GM12878 (cell line): Measurements from ENCODE around the gene OR5A1. TPM values are rescaled to one million over a fixed set of nuclear protein-coding genes. Genes with fewer than 3 reads are reported as not detected.

Experiments
- ATAC-seq: fragments of 200-7000 bp; cut with Tn5 transposase; 3 replicates; pipeline ENCODE4 v1.9.1; 2020; ENCODE audit warnings: mild to moderate bottlenecking, moderate library complexity
- BruUV-seq: library from RNA; stranded (reverse); fragments of 400-500 nt; replicated peaks from 2 replicates; lab custom pipeline; 2021; lab: Mats Ljungman, UMichigan
- CTCF ChIA-PET: fragments of 300-600 bp; sonication (Branson Sonifier 250); formaldehyde crosslinking; extraction: SDS; loops from one replicate; lab custom pipeline; 2021; ENCODE audit warnings: inconsistent platforms; lab: Yijun Ruan, JAX
- POLR2A ChIA-PET: fragments of 350-600 bp; formaldehyde crosslinking; extraction: SDS; loops from one replicate; lab custom pipeline; 2021; ENCODE audit warnings: inconsistent platforms; lab: Charles Lee
- RAD21 ChIA-PET: fragments of 300-600 bp; sonication (Branson Sonifier 250); formaldehyde crosslinking; loops from one replicate; lab custom pipeline; 2023; ENCODE audit warnings: antibody characterized with exemption; ENCODE audit not compliant: unreplicated experiment; lab: Charles Lee
- SMC1A ChIA-PET: fragments of 300-600 bp; sonication (Branson Sonifier 250); formaldehyde crosslinking; loops from one replicate; lab custom pipeline; 2023; ENCODE audit not compliant: unreplicated experiment, uncharacterized antibody; lab: Charles Lee
- DNase-seq: peaks from one replicate; pipeline ENCODE4 v3.0.0-alpha.2; 2011; ENCODE audit warnings: low read depth, low spot score
- FAIRE-seq: peaks from 3 replicates; lab custom pipeline; 2011; peaks lifted over from hg19 to GRCh38; lab: Jason Lieb, UNC
- H2AFZ ChIP-seq: 2 replicates; pipeline ENCODE4 v1.6.0; 2011; ENCODE audit warnings: low read depth, low read length, control low read depth; ENCODE audit not compliant: control insufficient read depth
- H3K27ac ChIP-seq: 2 replicates; pipeline ENCODE4 v1.5.1; 2011; ENCODE audit warnings: control low read depth; ENCODE audit not compliant: control insufficient read depth, insufficient read depth
- H3K27me3 ChIP-seq, 2 experiments: replicated peaks in 1 of 2; 2 replicates each; pipeline versions ENCODE4 v1.6.0 to v1.6.1; 2011; ENCODE audit warnings: low read length in 1 of 2; ENCODE audit not compliant: control insufficient read depth in 2 of 2, insufficient read depth in 2 of 2
- H3K36me3 ChIP-seq, 2 experiments: 2 replicates each; pipeline ENCODE4 v1.5.1; 2011; ENCODE audit warnings: low read length in 1 of 2; ENCODE audit not compliant: control insufficient read depth in 2 of 2, insufficient read depth in 2 of 2
- H3K4me1 ChIP-seq: 2 replicates; pipeline ENCODE4 v1.6.1; 2011; ENCODE audit warnings: mild to moderate bottlenecking, low read length, moderate library complexity, mixed read lengths; ENCODE audit not compliant: control insufficient read depth, insufficient read depth
- H3K4me2 ChIP-seq: 2 replicates; pipeline ENCODE4 v1.6.0; 2011; ENCODE audit warnings: control low read depth; ENCODE audit not compliant: control insufficient read depth, insufficient read depth
- H3K4me3 ChIP-seq: fragments of 200-600 bp; sonication (generic); 2 replicates; pipeline ENCODE4 v1.5.1; 2016
- H3K79me2 ChIP-seq: 2 replicates; pipeline ENCODE4 v1.6.0; 2011; ENCODE audit warnings: low read length; ENCODE audit not compliant: control insufficient read depth, insufficient read depth
- H3K9ac ChIP-seq: 2 replicates; pipeline ENCODE4 v1.8.0; 2011; ENCODE audit warnings: low read length, control low read depth, mixed read lengths; ENCODE audit not compliant: control insufficient read depth, insufficient read depth
- H3K9me3 ChIP-seq: replicated peaks from 3 replicates; pipeline ENCODE4 v1.5.1; 2011; ENCODE audit warnings: mild to moderate bottlenecking, low read length; ENCODE audit not compliant: control insufficient read depth, insufficient read depth
- H4K20me1 ChIP-seq: 2 replicates; pipeline ENCODE4 v1.6.0; 2011; ENCODE audit not compliant: control insufficient read depth, insufficient read depth
- CUX1 ChIP-seq: IDR thresholded peaks from 2 replicates; pipeline ENCODE4 v1.6.1; 2012; ENCODE audit warnings: improper control_type of control experiment, low read depth, low read length; ENCODE audit not compliant: insufficient replicate concordance
- POLR2AphosphoS5 ChIP-seq: IDR thresholded peaks from 2 replicates; pipeline ENCODE4 v1.6.1; 2011; ENCODE audit warnings: mild to moderate bottlenecking, low read length, inconsistent platforms
- RAD21 ChIP-seq: IDR thresholded peaks from 2 replicates; pipeline ENCODE4 v1.6.1; 2011; ENCODE audit warnings: mild to moderate bottlenecking, low read depth, low read length, moderate library complexity; ENCODE audit not compliant: insufficient read depth
- SMARCA5 ChIP-seq: fragments of 450-650 bp; IDR thresholded peaks from 2 replicates; pipeline ENCODE4 v1.6.1; 2017; ENCODE audit warnings: mild to moderate bottlenecking
- USF2 ChIP-seq: IDR thresholded peaks from 2 replicates; pipeline ENCODE4 v1.6.1; 2011; ENCODE audit warnings: low read depth, low read length, improper control_type of control experiment, borderline replicate concordance
- WGBS: methylation state at CpG from one replicate; pipeline ENCODE4 v1.1.6; 2016; ENCODE audit warnings: low lambda C conversion rate; ENCODE audit not compliant: insufficient replicate concordance, insufficient coverage; ENCODE audit errors: missing lambda C conversion rate; 5-methylcytosine and 5-hydroxymethylcytosine counted together
- in situ Hi-C: fragments of 300-500 bp; cut with MboI; formaldehyde crosslinking; loops from 9 replicates; pipeline ENCODE4 v1.14.3; 2018; ENCODE audit warnings: mixed read lengths
- intact Hi-C: fragments of 100-400 bp; cut with micrococcal nuclease; formaldehyde crosslinking; loops from one replicate; pipeline ENCODE4 v1.14.2; 2022; ENCODE audit not compliant: unreplicated experiment
- polyA plus RNA-seq, 11 experiments: library from polyadenylated mRNA; depleted of rRNA in 4 of 11; unstranded in 6 of 11; stranded (reverse) in 5 of 11; fragments of >200 nt; fragmentation: Nextera tagmentation in 4 of 11; fragmentation: Illumina TruSeq in 1 of 11; extraction: Ambion mirVana in 4 of 11; extraction: Trizol in 1 of 11; gene quantifications; 1 replicate in 1 of 11; 2 replicates in 10 of 11; pipeline versions ENCODE4 v1.2.1 to v1.2.3, GENCODE V29; 2011 to 2016; ENCODE audit warnings: inconsistent platforms in 2 of 11, missing spikeins in 2 of 11, low read depth in 1 of 11
- total RNA-seq, 4 experiments: library from RNA; depleted of rRNA in 3 of 4; stranded (reverse); fragments of >200 nt in 3 of 4; fragmentation: Illumina TruSeq in 1 of 4; extraction: Trizol in 1 of 4; gene quantifications; 2 replicates each; pipeline versions ENCODE4 v1.2.1 to v1.2.3, GENCODE V29; 2013 to 2021

OR5A1 gene
- total and polyA plus RNA-seq, 10 of the 15 experiments (the other 5 are each of a cell fraction or from before 2014, with no cell fraction given) = not detected

- intact Hi-C loops (no loop called here), in situ Hi-C loops (no loop called here)
- no peak for TF ChIP-seq POLR2AphosphoS5
- no peak for TF ChIP-seq SMARCA5
- TF ChIP-seq CUX1 = no peak
- no peak for TF ChIP-seq RAD21
- TF ChIP-seq USF2 = no peak
- H3K27ac ChIP-seq = no peak overlapping the region
- FAIRE-seq (no peak), ATAC-seq (no peak), DNase-seq (no peak)
- H3K9me3 ChIP-seq = no peaks in the 10 kb centered on the region
- H3K27me3 ChIP-seq = no peaks in the 10 kb centered on the region
- no peak overlapping the region for H2AFZ ChIP-seq
- ChIA-PET CTCF (no interaction called here), RAD21 (no interaction called here), SMC1A (no interaction called here), POLR2A (no interaction called here)
- H4K20me1 ChIP-seq = no peaks in the 10 kb centered on the region
- no peak overlapping the region for H3K4me3 ChIP-seq
- no peaks in the 10 kb centered on the region for H3K79me2 ChIP-seq
- H3K36me3 ChIP-seq = no peaks in the 10 kb centered on the region
- no peaks in the 10 kb centered on the region; the same call in 1 of the 2 replicates for H3K4me1 ChIP-seq
- WGBS = 3% methylated on average over 3 of the region's 3 CpGs
- BruUV-seq = no TSS peak
- H3K4me2 ChIP-seq = no peak overlapping the region
- no peak overlapping the region for H3K9ac ChIP-seq
These were observed 44.1 kb downstream of the OR5A1 start for GRCh38 chr11:59480359-59480758.

Other genes starting within 250 kb of the OR5A1 start
Only the 7 nearest of the 9 such genes appear.
- not detected in 2 replicates for gene OR5AN1, start 77.6 kb upstream of the OR5A1 start, total RNA-seq (2014; rRNA removed)
- gene OR5AN1, start 77.6 kb upstream of the OR5A1 start, total RNA-seq (2014; rRNA removed; fragmentation: Illumina TruSeq; extraction: Trizol) = not detected in 2 replicates
- not detected in 2 replicates for gene OR5AN1, start 77.6 kb upstream of the OR5A1 start, total RNA-seq (2021)
- gene OR5AN1, start 77.6 kb upstream of the OR5A1 start, polyA plus RNA-seq (2011; rRNA removed) = not detected in 2 replicates
- gene OR5AN1, start 77.6 kb upstream of the OR5A1 start, polyA plus RNA-seq (2014; fragmentation: Illumina TruSeq; extraction: Trizol) = not detected in 2 replicates
- gene OR5AN1, start 77.6 kb upstream of the OR5A1 start, polyA plus RNA-seq (2014; fragmentation: Nextera tagmentation; extraction: Ambion mirVana) = not detected
- gene OR5AN1, start 77.6 kb upstream of the OR5A1 start, polyA plus RNA-seq (2014; rRNA removed) = not detected in 2 replicates
- not detected for gene OR5AN1, start 77.6 kb upstream of the OR5A1 start, polyA plus RNA-seq (2016; fragmentation: Nextera tagmentation; extraction: Ambion mirVana)
- gene OR5A2, start 10.1 kb upstream of the OR5A1 start, total RNA-seq (2014; rRNA removed) = not detected in 2 replicates
- not detected in 2 replicates for gene OR5A2, start 10.1 kb upstream of the OR5A1 start, total RNA-seq (2014; rRNA removed; fragmentation: Illumina TruSeq; extraction: Trizol)
- gene OR5A2, start 10.1 kb upstream of the OR5A1 start, total RNA-seq (2021) = not detected in 2 replicates
- gene OR5A2, start 10.1 kb upstream of the OR5A1 start, polyA plus RNA-seq (2011; rRNA removed) = not detected in 2 replicates
- not detected in 2 replicates for gene OR5A2, start 10.1 kb upstream of the OR5A1 start, polyA plus RNA-seq (2014; fragmentation: Illumina TruSeq; extraction: Trizol)
- gene OR5A2, start 10.1 kb upstream of the OR5A1 start, polyA plus RNA-seq (2014; fragmentation: Nextera tagmentation; extraction: Ambion mirVana) = not detected
- not detected in 2 replicates for gene OR5A2, start 10.1 kb upstream of the OR5A1 start, polyA plus RNA-seq (2014; rRNA removed)
- not detected for gene OR5A2, start 10.1 kb upstream of the OR5A1 start, polyA plus RNA-seq (2016; fragmentation: Nextera tagmentation; extraction: Ambion mirVana)
- gene OR4D6, start 20.5 kb downstream of the OR5A1 start, total RNA-seq (2014; rRNA removed) = not detected in 2 replicates
- not detected in 2 replicates for gene OR4D6, start 20.5 kb downstream of the OR5A1 start, total RNA-seq (2014; rRNA removed; fragmentation: Illumina TruSeq; extraction: Trizol)
- not detected in 2 replicates for gene OR4D6, start 20.5 kb downstream of the OR5A1 start, total RNA-seq (2021)
- gene OR4D6, start 20.5 kb downstream of the OR5A1 start, polyA plus RNA-seq (2011; rRNA removed) = not detected in 2 replicates
- not detected in 2 replicates for gene OR4D6, start 20.5 kb downstream of the OR5A1 start, polyA plus RNA-seq (2014; fragmentation: Illumina TruSeq; extraction: Trizol)
- not detected for gene OR4D6, start 20.5 kb downstream of the OR5A1 start, polyA plus RNA-seq (2014; fragmentation: Nextera tagmentation; extraction: Ambion mirVana)
- gene OR4D6, start 20.5 kb downstream of the OR5A1 start, polyA plus RNA-seq (2014; rRNA removed) = not detected in 2 replicates
- not detected for gene OR4D6, start 20.5 kb downstream of the OR5A1 start, polyA plus RNA-seq (2016; fragmentation: Nextera tagmentation; extraction: Ambion mirVana)
- gene OR4D10, start 36.8 kb downstream of the OR5A1 start, total RNA-seq (2014; rRNA removed) = not detected in 2 replicates
- not detected in 2 replicates for gene OR4D10, start 36.8 kb downstream of the OR5A1 start, total RNA-seq (2014; rRNA removed; fragmentation: Illumina TruSeq; extraction: Trizol)
- not detected in 2 replicates for gene OR4D10, start 36.8 kb downstream of the OR5A1 start, total RNA-seq (2021)
- gene OR4D10, start 36.8 kb downstream of the OR5A1 start, polyA plus RNA-seq (2011; rRNA removed) = not detected in 2 replicates
- not detected in 2 replicates for gene OR4D10, start 36.8 kb downstream of the OR5A1 start, polyA plus RNA-seq (2014; fragmentation: Illumina TruSeq; extraction: Trizol)
- not detected for gene OR4D10, start 36.8 kb downstream of the OR5A1 start, polyA plus RNA-seq (2014; fragmentation: Nextera tagmentation; extraction: Ambion mirVana)
- gene OR4D10, start 36.8 kb downstream of the OR5A1 start, polyA plus RNA-seq (2014; rRNA removed) = not detected in 2 replicates
- not detected for gene OR4D10, start 36.8 kb downstream of the OR5A1 start, polyA plus RNA-seq (2016; fragmentation: Nextera tagmentation; extraction: Ambion mirVana)
- gene OR4D11, start 67.1 kb downstream of the OR5A1 start, total RNA-seq (2014; rRNA removed) = not detected in 2 replicates
- gene OR4D11, start 67.1 kb downstream of the OR5A1 start, total RNA-seq (2014; rRNA removed; fragmentation: Illumina TruSeq; extraction: Trizol) = not detected in 2 replicates
- gene OR4D11, start 67.1 kb downstream of the OR5A1 start, total RNA-seq (2021) = not detected in 2 replicates
- gene OR4D11, start 67.1 kb downstream of the OR5A1 start, polyA plus RNA-seq (2011; rRNA removed) = not detected in 2 replicates
- gene OR4D11, start 67.1 kb downstream of the OR5A1 start, polyA plus RNA-seq (2014; fragmentation: Illumina TruSeq; extraction: Trizol) = not detected in 2 replicates
- not detected for gene OR4D11, start 67.1 kb downstream of the OR5A1 start, polyA plus RNA-seq (2014; fragmentation: Nextera tagmentation; extraction: Ambion mirVana)
- not detected in 2 replicates for gene OR4D11, start 67.1 kb downstream of the OR5A1 start, polyA plus RNA-seq (2014; rRNA removed)
- gene OR4D11, start 67.1 kb downstream of the OR5A1 start, polyA plus RNA-seq (2016; fragmentation: Nextera tagmentation; extraction: Ambion mirVana) = not detected
- not detected in 2 replicates for gene OR4D9, start 75.1 kb downstream of the OR5A1 start, total RNA-seq (2014; rRNA removed)
- gene OR4D9, start 75.1 kb downstream of the OR5A1 start, total RNA-seq (2014; rRNA removed; fragmentation: Illumina TruSeq; extraction: Trizol) = not detected in 2 replicates
- not detected in 2 replicates for gene OR4D9, start 75.1 kb downstream of the OR5A1 start, total RNA-seq (2021)
- gene OR4D9, start 75.1 kb downstream of the OR5A1 start, polyA plus RNA-seq (2011; rRNA removed) = not detected in 2 replicates
- gene OR4D9, start 75.1 kb downstream of the OR5A1 start, polyA plus RNA-seq (2014; fragmentation: Illumina TruSeq; extraction: Trizol) = not detected in 2 replicates
- gene OR4D9, start 75.1 kb downstream of the OR5A1 start, polyA plus RNA-seq (2014; fragmentation: Nextera tagmentation; extraction: Ambion mirVana) = not detected
- not detected in 2 replicates for gene OR4D9, start 75.1 kb downstream of the OR5A1 start, polyA plus RNA-seq (2014; rRNA removed)
- gene OR4D9, start 75.1 kb downstream of the OR5A1 start, polyA plus RNA-seq (2016; fragmentation: Nextera tagmentation; extraction: Ambion mirVana) = not detected
- gene OSBP, start 179.3 kb downstream of the OR5A1 start, total RNA-seq (2014; rRNA removed) = 22.5 and 23.5 TPM in 2 replicates
- 24.6 and 26.8 TPM in 2 replicates for gene OSBP, start 179.3 kb downstream of the OR5A1 start, total RNA-seq (2014; rRNA removed; fragmentation: Illumina TruSeq; extraction: Trizol)
- gene OSBP, start 179.3 kb downstream of the OR5A1 start, total RNA-seq (2021) = 34.9 and 36.0 TPM in 2 replicates
- gene OSBP, start 179.3 kb downstream of the OR5A1 start, polyA plus RNA-seq (2011; rRNA removed) = 27.7 and 28.8 TPM in 2 replicates
- 41.2 and 49.2 TPM in 2 replicates for gene OSBP, start 179.3 kb downstream of the OR5A1 start, polyA plus RNA-seq (2014; fragmentation: Illumina TruSeq; extraction: Trizol)
- 10 to 100 TPM in 1 of 2 experiments, 1 to 10 TPM in 1; 9.8 to 10.7 TPM for gene OSBP, start 179.3 kb downstream of the OR5A1 start, polyA plus RNA-seq (2014; fragmentation: Nextera tagmentation; extraction: Ambion mirVana)
- gene OSBP, start 179.3 kb downstream of the OR5A1 start, polyA plus RNA-seq (2014; rRNA removed) = 19.3 and 20.9 TPM in 2 replicates
- gene OSBP, start 179.3 kb downstream of the OR5A1 start, polyA plus RNA-seq (2016; fragmentation: Nextera tagmentation; extraction: Ambion mirVana) = 10 to 100 TPM in 1 of 2 experiments, 1 to 10 TPM in 1; 5.9 to 11.8 TPM